Stimulated activated CD8-positive, alpha-beta memory T cell treated with anti-CD3 and anti-CD28 coated beads, Interleukin-15, amount 100 ng/mL, for 24 hours (primary cell): ENCODE results near the gene GOLGA5.
"Not testable (repeated sequence)": the region's sequence is repeated elsewhere in the genome, so short reads cannot be mapped to it uniquely, and the experiment has no call there.

Experiments used
- DNase-seq: peaks from one replicate; pipeline ENCODE4 v3.0.0-alpha.2; 2020; ENCODE audit warnings: low read depth

Gene GOLGA5

DNA sequence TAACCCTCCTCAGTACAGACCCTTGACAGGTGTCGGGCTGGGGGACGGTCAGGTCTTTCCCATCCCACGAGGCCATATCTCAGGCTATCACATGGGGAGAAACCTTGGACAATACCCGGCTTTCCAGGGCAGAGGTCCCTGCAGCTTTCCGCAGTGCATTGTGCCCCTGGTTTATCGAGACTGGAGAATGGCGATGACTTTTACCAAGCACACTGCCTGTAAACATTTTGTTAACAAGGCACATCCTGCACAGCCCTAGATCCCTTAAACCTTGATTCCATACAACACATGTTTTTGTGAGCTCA, 26.4 kb downstream of the GOLGA5 start:
- DNase-seq: not testable (repeated sequence)

DNA sequence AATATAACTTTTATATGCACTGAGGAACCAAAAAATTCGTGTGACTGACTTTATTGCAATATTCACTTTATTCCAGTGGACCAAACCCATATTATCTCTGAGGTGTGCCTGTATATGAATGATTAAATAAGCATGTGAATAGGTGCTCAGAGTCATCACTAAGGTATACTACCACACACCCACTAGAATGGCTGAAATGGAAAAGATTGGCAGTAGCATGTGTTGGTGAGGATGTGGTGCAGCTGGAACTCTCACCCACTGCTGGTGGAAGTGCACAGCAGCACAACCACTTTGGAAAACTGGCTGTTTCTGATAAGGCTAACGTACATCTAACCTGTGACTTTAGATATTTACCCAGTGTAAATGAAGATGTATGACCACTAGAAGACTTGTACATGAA, 36.8 kb downstream of the GOLGA5 start:
- no peak for DNase-seq

DNA sequence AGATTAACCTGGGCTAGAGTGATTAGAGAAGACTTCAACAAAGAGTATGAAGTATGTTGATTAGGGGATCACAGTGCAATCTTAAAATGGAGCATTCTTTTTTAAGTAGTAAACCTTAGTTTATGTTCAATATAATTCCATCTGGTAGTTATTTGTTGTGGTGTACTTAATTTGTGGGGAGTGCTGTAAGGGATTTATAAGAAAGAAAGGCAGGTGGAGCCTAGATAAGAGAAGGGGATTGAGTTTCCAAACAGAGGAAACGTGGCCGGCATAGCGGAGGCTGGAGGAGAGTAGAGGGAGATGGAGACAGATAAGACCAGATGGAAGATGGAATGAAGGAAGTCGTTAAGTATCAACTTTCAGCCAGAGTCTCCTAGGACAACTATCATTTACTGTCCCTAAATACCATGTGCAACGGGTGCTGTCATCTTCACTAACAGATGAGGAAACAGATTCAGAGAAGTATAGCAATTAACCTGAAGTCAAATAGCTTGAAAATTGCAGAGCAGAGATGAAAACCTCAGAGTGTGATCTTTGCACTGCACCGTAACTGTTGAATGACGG, 38.1 kb downstream of the GOLGA5 start:
- DNase-seq: no peak

DNA sequence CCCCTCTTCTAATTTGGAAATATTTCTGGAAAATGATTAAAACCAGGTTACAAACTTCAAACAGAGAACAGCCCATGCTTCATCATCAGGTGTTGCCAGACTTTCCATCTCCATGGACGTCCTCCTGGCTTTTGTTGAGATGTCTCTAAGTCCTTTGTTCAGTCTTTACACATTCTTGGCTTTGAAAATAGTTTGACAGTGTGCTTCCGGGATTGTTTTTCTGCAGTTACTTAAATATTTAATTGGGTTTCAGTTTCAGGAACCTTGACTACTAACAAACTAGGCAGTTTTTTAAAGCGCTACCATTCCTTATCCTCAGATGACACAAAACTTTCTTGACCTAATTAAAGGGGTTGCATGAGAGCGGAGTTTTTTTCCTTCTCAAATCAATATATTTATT, 47.8 kb downstream of the GOLGA5 start:
- no peak for DNase-seq

DNA sequence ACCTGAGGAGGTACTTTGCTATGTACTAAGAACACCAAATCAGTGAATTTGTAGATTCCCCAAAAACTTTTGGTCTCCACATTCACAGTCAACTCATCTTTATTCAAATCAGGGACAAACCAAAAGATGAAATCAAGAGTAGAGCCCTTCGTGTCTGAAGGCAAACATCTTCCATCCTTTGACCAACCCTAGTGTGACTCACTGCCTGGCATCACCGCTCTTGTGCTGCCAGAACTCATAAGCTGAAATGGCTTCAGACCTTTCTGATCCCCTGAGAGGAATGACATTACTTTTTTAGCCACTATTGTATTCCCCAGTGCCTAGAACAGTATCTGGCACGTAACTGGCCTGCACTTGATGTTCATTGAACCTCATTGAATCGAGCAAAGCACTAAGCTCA, 50.1 kb downstream of the GOLGA5 start:
- DNase-seq: no peak

- no peak for DNase-seq
Observed at GRCh38 chr14:92846162-92846897, 52.2 kb downstream of the GOLGA5 start.

DNA sequence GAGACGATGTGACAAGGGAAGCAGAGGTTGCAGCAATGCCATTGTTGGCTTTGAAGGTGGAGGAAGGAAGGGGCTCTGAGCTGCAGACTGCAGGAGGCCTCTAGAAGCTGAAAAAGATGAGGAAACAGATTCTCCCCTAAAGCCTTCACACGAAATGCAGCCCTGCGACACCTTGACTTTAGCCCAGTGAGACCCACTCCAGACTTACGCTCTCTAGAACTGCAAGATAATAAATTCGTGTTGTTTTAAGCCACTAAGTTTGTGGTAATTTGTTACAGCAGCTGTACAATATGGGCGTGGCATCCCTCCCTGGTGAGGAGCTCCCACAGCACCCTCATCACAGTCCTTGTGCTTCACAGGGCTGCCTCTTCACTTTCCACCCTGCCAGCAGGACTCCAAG, 53.2 kb downstream of the GOLGA5 start:
- DNase-seq: no peak

DNA sequence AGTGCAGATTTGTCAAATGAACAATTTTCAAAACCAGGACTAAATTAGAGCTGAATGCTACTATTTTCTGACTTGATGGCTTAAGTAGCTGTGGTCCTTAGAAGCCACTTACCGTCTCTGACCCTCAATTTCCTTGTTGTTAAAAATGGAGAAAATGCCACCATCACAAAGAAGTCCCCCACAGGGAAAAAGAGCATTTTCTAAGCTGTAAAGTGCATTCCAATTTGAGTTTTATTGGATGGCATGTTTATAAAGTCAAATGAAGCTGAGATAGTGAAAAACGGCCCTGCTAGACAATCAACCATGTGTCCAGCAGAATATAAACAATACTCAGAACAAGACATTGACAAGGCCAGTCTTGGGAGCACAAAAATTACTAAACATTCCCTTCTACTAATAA, 53.6 kb downstream of the GOLGA5 start:
- no peak for DNase-seq

DNA sequence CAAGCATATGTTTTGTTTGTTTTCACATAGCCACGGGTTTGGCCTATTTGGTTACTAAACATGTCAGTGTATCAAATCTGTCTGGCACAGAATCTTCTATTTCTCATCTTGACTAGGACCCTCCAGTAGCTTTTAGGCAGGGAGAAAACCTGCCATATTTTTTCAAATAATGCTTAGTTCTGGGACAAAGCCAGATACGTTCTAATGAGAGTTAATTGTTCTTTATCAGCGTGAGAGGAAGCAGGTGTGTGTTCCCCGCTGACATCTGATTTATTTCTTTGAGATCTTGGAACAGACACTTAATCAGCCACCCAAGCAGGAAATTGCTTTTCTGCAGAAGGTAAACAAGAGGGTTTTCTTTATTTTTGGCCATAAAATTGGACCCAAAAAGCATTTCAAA, 54.8 kb downstream of the GOLGA5 start:
- no peak for DNase-seq

GRCh38 chr14:92850492-92850891, 56.4 kb downstream of the GOLGA5 start:
- DNase-seq: no peak

DNA sequence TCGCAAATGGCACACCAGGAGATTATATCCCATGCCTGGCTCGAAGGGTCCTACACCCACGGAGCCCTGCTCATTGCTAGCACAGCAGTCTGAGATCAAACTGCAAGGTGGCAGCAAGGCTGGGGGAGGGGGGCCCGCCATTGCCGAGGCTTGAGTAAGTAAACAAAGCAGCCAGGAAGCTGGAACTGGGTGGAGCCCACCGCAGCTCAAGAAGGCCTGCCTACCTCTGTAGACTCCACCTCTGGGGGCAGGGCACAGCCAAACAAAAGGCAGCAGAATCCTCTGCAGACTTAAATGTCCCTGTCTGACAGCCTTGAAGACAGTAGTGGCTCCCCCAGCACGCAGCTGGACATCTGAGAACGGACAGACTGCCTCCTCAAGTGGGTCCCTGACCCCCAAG, 59.0 kb downstream of the GOLGA5 start:
- not testable (repeated sequence) for DNase-seq

DNA sequence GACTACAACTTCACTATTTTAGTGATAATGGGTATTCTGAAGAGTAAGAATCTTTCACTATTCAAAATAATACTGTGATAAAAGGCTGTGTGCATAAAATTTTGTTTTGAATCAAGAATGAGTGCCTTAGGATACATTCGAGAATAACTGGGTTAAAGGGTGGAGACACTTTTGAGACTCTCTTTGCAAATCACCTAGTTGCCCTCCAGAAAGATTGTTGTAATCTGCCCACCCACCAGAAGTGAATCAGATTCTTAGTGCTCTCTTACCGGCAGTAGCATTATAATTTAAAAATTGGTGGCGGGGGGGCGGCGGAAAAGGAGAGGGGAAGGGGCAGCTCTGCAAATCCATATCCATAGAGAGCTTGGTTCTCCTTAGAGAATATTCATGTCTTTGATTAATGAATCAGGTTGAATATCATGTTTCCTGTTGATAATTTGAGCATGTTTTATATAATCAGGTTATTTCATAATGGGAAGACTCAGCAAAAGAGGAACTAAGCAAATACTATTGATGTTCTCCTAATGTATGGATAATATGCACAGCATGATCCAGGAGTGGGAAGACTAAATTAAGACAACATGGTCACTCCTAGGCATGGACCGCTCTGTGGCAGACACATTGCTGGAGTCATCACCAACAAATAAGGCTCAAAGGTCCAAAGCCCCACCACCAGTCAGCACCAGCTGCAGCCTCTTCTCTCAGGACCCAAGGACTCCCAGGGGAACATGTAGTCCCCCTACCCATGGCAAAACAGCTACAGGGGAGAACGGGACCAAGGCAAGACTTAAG, 66.1 kb downstream of the GOLGA5 start:
- DNase-seq: no peak

GRCh38 chr14:92861856-92862745, 68.0 kb downstream of the GOLGA5 start:
- DNase-seq: no peak

- no peak for DNase-seq
Observed at GRCh38 chr14:92863286-92864080, 69.4 kb downstream of the GOLGA5 start.

- DNase-seq: no peak
Observed at GRCh38 chr14:92865674-92866073, 71.6 kb downstream of the GOLGA5 start.

DNA sequence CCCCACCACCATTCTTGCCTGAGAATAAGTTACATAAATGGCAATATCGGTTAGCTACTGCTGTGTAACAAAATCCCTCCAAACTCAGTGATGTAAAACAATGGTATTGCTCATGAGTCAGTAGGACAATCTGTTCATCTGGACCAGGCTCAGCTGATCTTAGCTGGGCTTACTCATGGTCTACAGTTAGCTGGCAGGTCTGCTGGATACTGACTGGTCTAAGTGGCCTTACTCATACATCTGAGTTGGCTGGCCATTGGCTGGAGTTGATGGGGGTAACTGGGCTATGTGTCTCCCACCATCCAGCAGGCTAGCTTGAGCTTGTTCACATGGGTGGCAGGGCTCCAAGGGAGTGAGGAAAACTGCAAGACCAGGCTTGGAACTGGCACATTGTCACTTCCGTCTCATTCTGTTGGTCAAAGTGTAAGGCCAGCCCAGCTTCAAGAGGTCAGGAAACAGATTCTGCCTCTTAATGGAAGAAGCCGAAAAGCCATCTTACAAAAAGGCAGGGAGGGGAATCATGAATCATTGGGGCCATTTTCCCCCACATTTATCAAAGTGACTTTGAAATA, 72.2 kb downstream of the GOLGA5 start:
- DNase-seq: no peak

DNA sequence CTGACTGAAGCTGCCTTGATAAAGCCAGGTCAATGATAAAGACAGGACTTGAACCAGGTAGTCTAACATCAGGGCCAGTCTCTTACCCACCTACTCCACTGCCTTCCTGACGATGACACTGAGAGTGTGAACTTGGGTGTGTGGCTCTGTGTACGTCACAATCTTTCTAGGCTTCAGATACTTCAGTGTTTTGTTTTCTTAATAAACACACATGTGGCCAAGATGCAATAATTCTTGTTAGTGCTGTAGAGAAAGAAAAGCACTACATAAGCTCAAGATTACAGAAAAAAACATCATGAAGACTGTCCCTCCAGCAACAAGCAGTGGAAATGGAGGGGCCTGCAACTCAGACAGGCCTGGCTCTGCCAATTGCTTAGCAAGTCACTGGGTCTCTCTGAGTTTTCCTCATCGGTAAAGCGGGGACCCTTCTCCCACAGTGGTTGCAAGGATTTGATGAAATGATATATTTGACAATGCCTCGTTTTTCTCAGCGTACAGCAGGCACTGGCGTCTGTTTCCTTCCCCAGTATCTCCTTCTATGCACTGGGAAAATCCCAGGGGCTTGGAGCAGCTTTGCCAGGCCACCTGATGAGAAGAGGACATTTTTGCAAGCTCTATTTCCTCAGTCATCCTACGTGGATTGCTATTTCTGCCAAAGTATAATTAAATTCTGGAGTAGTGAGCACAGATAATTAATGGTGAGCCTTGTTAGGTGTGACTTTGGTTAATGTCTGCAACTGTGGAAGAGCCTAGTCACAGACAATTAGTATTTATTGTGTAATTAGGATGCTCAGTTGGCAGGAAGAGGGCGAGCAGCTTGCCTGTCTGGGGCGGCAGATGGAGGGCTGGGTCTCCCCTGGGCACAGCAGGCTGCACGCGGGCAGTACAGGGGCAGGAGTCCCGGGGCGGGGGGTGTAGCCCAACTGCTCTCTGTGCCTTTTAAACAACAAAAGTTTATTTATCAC, 73.1 kb downstream of the GOLGA5 start:
- DNase-seq: no peak

DNA sequence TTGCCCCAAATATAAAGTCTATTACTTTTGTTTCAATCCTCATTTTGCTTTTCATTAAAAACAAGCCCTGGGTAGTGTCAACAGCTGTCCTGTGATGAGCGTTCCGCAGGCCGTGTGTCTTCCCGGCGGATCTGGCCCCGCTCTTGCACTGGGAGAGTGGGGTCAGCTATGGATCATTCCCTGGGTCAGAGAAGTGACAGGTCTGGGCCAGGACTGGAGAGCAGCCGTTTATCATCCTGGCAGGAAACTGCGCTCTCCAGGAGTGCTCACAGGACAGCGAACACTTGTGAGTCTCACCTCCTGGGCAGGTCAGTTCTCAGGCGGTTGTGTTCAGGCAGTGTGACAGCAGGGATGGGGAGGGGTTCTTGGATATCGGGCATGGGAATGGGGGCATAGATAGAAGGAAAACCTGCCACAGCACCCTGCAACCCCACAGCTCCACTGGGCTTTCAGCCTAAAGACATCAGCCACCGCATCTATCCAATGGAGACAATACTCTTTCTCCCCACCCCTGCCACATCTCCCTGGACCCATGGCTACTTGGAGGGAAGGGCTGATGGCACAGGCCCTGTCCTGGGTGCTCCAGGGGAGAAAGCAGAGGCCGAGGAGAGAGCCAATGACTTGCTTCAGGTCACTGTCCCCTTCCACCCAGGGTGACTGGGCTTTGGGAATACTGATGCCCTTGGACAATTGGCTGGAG, 81.0 kb downstream of the GOLGA5 start:
- DNase-seq: no peak

DNA sequence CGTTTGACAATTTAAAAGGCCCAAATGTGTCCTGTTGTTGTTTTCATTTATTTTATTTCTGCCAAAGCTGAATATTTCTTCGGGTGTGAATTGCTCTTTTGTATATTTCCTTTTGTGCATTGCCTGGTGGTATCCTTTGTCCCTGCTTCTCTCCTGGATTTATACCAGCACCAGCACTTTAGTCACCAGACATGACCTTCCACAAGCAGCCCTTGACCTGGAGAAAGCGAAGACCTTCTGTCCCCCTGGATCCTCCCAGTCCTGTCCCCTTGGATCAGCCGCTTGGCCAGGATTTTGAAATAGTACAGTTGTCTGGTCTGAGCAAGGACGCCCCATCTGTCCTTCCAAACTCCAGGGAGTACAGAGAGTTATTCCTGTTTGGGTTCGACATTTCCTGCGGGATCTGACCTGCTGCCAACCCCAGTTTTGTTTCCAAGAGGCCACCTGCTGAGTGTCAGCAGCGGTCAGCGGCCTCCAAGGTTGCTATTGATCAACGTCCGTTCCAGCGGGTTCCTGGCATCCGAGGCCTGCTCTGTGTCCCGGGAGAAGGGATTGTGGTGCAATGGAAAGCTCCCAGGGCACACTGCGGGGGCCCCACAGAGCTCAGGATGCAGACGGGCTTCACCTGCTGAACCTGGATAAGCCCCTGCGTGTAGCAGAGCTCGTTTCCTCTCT, 83.8 kb downstream of the GOLGA5 start:
- no peak for DNase-seq
